ENCODE results near the gene IP6K1.
A peak's percentile ranks its signal among the peaks of the same experiment; 100 is the strongest.
"Not testable (repeated sequence)": the region's sequence is repeated elsewhere in the genome, so short reads cannot be mapped to it uniquely, and the experiment has no call there.

IP6K1 gene

GRCh38 chr3:49701388-49702077, 84.8 kb downstream of the IP6K1 start:
- Histone ChIP-seq H3K9me3 (no peaks in the 10 kb centered on the region), H3K36me3 (no peaks in the 10 kb centered on the region), H3K27me3 (no peaks in the 10 kb centered on the region), H3K4me1 (no peaks in the 10 kb centered on the region), H3K4me3 (ENCODE audit: low read depth, low read length) (no peak overlapping the region)
- DNase-seq, result no peak
- TF ChIP-seq, protein P1, sequence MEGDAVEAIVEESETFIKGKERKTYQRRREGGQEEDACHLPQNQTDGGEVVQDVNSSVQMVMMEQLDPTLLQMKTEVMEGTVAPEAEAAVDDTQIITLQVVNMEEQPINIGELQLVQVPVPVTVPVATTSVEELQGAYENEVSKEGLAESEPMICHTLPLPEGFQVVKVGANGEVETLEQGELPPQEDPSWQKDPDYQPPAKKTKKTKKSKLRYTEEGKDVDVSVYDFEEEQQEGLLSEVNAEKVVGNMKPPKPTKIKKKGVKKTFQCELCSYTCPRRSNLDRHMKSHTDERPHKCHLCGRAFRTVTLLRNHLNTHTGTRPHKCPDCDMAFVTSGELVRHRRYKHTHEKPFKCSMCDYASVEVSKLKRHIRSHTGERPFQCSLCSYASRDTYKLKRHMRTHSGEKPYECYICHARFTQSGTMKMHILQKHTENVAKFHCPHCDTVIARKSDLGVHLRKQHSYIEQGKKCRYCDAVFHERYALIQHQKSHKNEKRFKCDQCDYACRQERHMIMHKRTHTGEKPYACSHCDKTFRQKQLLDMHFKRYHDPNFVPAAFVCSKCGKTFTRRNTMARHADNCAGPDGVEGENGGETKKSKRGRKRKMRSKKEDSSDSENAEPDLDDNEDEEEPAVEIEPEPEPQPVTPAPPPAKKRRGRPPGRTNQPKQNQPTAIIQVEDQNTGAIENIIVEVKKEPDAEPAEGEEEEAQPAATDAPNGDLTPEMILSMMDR (IDR thresholded peaks at IDR 0.05; ENCODE audit: low read depth, low read length), result peak; percentile 39

- H3K4me1 ChIP-seq, result no peaks in the 10 kb centered on the region
- TF ChIP-seq, protein P1 (IDR thresholded peaks at IDR 0.05; ENCODE audit: low read depth, low read length), result 0 out of 2 replicates have a peak, but pooled peaks have one; percentile 9
- H3K4me3 ChIP-seq (ENCODE audit: low read depth, low read length), result no peak overlapping the region
- H3K27me3 ChIP-seq, result no peaks in the 10 kb centered on the region
- H3K9me3 ChIP-seq, result no peaks in the 10 kb centered on the region
- H3K36me3 ChIP-seq, result no peaks in the 10 kb centered on the region
- no peak for DNase-seq
Measured at GRCh38 chr3:49700453-49701128, 85.8 kb downstream of the IP6K1 start.

DNA sequence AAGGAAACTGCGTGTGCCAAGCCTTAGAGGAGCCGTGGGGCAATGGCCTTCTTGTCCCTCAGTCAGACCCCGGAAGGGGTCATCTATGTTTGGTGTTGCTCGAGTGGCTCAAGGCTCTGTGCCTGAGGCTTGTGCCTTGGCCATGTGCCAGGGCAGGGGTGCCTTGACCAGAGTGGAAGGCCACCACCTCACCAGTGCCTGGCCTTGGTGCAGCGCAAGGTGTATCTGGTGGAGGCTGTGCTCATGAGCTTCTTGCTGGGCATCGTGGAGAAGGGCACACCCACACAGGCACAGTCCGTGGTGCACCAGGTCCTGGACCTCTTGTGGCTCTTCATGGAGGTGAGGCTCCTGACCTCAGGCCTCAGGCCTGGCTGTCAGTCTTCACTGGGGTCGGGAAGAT, 86.3 kb downstream of the IP6K1 start:
- TF ChIP-seq, protein P1 (IDR thresholded peaks at IDR 0.05; ENCODE audit: low read depth, low read length), result no peak
- Histone ChIP-seq H3K36me3 (no peaks in the 10 kb centered on the region), H3K27me3 (no peaks in the 10 kb centered on the region), H3K4me1 (no peaks in the 10 kb centered on the region), H3K4me3 (ENCODE audit: low read depth, low read length) (no peak overlapping the region), H3K9me3 (no peaks in the 10 kb centered on the region)
- DNase-seq, result no peak

- H3K36me3 ChIP-seq, result no peaks in the 10 kb centered on the region
- no peaks in the 10 kb centered on the region for H3K4me1 ChIP-seq
- H3K9me3 ChIP-seq, result no peaks in the 10 kb centered on the region
- no peaks in the 10 kb centered on the region for H3K27me3 ChIP-seq
- TF ChIP-seq, protein P1 (IDR thresholded peaks at IDR 0.05; ENCODE audit: low read depth, low read length), result no peak
- DNase-seq, result no peak
- H3K4me3 ChIP-seq (ENCODE audit: low read depth, low read length), result no peak overlapping the region
Measured at GRCh38 chr3:49699281-49699979, 86.9 kb downstream of the IP6K1 start.

DNA sequence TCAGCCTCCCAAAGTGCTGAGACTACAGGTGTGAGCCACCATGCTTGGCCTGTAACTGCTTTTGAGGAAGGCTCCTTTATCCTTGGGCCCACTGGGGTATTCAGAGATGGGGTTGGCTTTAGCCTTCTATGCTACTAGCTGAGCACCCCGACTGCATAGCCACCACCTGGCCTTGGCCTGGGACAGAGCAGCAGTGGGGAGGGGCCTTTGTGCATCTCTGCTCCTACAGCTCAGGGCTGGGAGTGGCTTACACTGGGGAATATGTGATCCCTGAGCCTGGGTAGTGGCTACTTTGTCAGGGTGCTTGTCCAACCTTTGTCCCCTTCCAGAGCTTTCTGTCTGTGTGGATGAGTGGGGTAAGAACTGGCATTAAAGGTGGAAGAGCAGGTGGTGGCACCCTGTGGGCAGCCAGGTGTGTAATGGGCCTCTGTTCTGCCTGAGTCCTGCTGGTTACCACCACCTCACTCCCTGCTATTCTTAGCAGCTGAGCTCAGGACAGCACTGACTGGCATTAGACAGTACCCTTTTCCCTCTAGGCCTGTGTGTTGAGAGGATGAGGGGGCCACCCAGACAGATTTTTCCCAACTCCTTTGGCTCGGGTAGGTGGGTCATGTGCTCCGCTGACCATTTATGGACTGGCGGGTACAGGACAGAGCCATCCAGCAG, 90.9 kb downstream of the IP6K1 start:
- H3K36me3 ChIP-seq; H3K9me3 ChIP-seq; DNase-seq; H3K4me1 ChIP-seq; H3K4me3 ChIP-seq (ENCODE audit: low read depth, low read length); H3K27me3 ChIP-seq: not testable (repeated sequence)

DNA sequence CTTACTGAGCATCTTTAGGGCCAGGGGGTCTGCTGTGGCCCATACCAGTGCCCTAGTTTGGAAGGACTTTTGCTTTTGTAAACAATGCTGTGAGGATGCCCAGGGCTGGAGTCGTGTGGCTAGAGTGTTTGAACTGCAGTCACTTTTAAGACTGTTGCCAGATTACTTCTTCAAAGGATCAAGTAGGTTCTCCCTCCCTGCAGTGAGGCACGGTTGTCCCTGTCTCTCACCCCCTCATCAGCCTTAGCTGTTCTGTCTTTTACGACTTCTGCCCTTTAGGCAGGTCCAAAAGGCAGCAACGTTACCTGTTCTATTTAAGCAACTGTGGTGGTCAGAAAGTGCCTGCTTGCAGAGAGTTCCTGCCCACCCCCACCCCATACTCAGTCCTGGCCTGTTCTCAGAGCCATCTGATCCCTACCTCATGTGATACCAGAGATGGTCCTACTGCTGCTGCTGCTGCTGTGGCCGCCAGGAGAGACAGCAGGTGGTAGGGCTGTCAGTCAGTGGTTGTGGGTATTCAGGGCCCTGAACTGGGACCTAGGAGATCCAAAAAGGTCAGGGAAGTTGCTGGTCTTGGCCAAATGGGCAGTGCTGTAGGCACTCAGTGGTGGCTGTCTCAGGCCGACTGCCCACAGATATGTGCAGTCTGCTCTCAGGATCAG, 91.8 kb downstream of the IP6K1 start:
- not testable (repeated sequence) for H3K4me3 ChIP-seq (ENCODE audit: low read depth, low read length); H3K9me3 ChIP-seq; H3K36me3 ChIP-seq; H3K27me3 ChIP-seq; H3K4me1 ChIP-seq; DNase-seq

DNA sequence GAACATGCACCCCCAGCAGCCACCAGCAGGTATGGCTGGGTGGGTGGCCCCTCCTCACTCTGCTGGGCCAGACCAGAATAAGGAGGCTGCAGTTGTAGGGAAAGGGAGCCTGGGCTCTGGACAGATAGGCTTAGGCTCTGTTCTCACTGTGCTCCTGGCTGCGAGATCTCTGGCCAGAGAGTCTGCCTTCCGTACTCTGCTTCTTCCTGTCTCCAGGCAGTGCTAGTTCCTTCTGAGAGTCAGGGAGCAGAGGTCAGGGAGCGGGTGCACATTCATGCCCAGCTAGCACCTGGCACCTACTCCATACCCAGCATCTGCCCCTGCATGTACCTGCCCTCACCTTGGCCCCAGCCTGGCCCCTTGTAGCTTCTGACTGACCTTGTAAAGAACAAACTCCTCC, 94.9 kb downstream of the IP6K1 start:
- H3K4me1 ChIP-seq; H3K36me3 ChIP-seq; H3K4me3 ChIP-seq (ENCODE audit: low read depth, low read length); H3K9me3 ChIP-seq; H3K27me3 ChIP-seq; DNase-seq: not testable (repeated sequence)

- not testable (repeated sequence) for H3K27me3 ChIP-seq; H3K4me3 ChIP-seq (ENCODE audit: low read depth, low read length); H3K9me3 ChIP-seq; H3K36me3 ChIP-seq; DNase-seq; H3K4me1 ChIP-seq
Measured at GRCh38 chr3:49690856-49691255, 95.5 kb downstream of the IP6K1 start.

- H3K4me3 ChIP-seq (ENCODE audit: low read depth, low read length), result peak overlapping the region; percentile 80
- not testable (repeated sequence) for H3K27me3 ChIP-seq, H3K9me3 ChIP-seq, H3K4me1 ChIP-seq, H3K36me3 ChIP-seq, DNase-seq
Measured at GRCh38 chr3:49689908-49690624, 96.3 kb downstream of the IP6K1 start.

All from BE2C (cell line).